Tibial nerve (tissue), 4 donors: ENCODE data around the gene C13orf46.

Experiments used
- CTCF ChIP-seq, 5 experiments: fragments of 200-600 bp in 3 of 5; fragments of 450-650 bp in 2 of 5; sonication (generic) in 3 of 5; IDR thresholded peaks; one replicate each; pipeline ENCODE4 v1.5.1; 2016 to 2019; ENCODE audit warnings: antibody characterized with exemption in 5 of 5, mild to moderate bottlenecking in 3 of 5, moderate library complexity in 2 of 5
- EP300 ChIP-seq, 2 donors: sonication (generic); formaldehyde crosslinking; IDR thresholded peaks; one replicate each; pipeline ENCODE4 v1.6.1; 2017; ENCODE audit warnings: antibody characterized with exemption in 2 of 2, mild to moderate bottlenecking in 1 of 2
- POLR2A ChIP-seq, 2 donors: fragments of 450-650 bp; IDR thresholded peaks; one replicate each; pipeline ENCODE4 v1.6.1; 2017; ENCODE audit warnings: antibody characterized with exemption in 2 of 2, mild to moderate bottlenecking in 2 of 2, moderate library complexity in 2 of 2

GRCh38 chr13:113936166-113936965 lies 37.5 kb downstream of the C13orf46 start:
- TF ChIP-seq CTCF (IDR thresholded peaks at IDR 0.05) (no peak), EP300 (IDR thresholded peaks at IDR 0.05) (no peak), POLR2A (IDR thresholded peaks at IDR 0.05) (no peak)
